K562 (cell line): ENCODE measurements around the gene METTL2B.
A peak's percentile ranks its signal among the peaks of the same experiment; 100 is the strongest.
"Not testable (repeated sequence)": the region's sequence is repeated elsewhere in the genome, so short reads cannot be mapped to it uniquely, and the experiment has no call there.

Experiments used
- CBX2 ChIP-seq: fragments of 200-600 bp; sonication (generic); IDR thresholded peaks from one replicate; pipeline ENCODE4 v1.6.1; 2012; ENCODE audit warnings: mild to moderate bottlenecking, low read length, inconsistent platforms; ENCODE audit not compliant: insufficient read depth, poor library complexity, severe bottlenecking
- FOXM1 ChIP-seq, 2 experiments: fragments of 450-650 bp in 1 of 2; sonication (generic) in 1 of 2; formaldehyde crosslinking in 1 of 2; IDR thresholded peaks; 2 replicates each; pipeline versions ENCODE4 v1.6.1 to v1.9.0; 2017 to 2022; ENCODE audit warnings: low read depth in 2 of 2, mild to moderate bottlenecking in 2 of 2, missing genetic modification reagents in 1 of 2, moderate library complexity in 1 of 2
- NFIC ChIP-seq: fragments of 450-650 bp; IDR thresholded peaks from 2 replicates; pipeline ENCODE4 v1.6.1; 2017; ENCODE audit warnings: mild to moderate bottlenecking, inconsistent platforms
- YY1 ChIP-seq, 3 experiments: IDR thresholded peaks; 2 replicates each; pipeline ENCODE4 v1.6.1; 2011; ENCODE audit warnings: low read length in 2 of 3, mild to moderate bottlenecking in 2 of 3, moderate library complexity in 2 of 3, borderline replicate concordance in 1 of 3, control low read depth in 1 of 3, low read depth in 1 of 3; ENCODE audit not compliant: insufficient read depth in 3 of 3, insufficient replicate concordance in 2 of 3, control insufficient read depth in 1 of 3, insufficient read length in 1 of 3; ENCODE audit errors: extremely low read depth in 1 of 3
- ZNF224 ChIP-seq: sonication (generic); formaldehyde crosslinking; IDR thresholded peaks from 2 replicates; pipeline ENCODE4 v1.8.0; 2022; ENCODE audit warnings: mild to moderate bottlenecking, missing genetic modification reagents
- TF ChIP-seq, protein P1 (sequence below): sonication (generic); formaldehyde crosslinking; IDR thresholded peaks from 2 replicates; pipeline ENCODE4 v1.8.1; 2022; ENCODE audit warnings: missing genetic modification reagents

DNA sequence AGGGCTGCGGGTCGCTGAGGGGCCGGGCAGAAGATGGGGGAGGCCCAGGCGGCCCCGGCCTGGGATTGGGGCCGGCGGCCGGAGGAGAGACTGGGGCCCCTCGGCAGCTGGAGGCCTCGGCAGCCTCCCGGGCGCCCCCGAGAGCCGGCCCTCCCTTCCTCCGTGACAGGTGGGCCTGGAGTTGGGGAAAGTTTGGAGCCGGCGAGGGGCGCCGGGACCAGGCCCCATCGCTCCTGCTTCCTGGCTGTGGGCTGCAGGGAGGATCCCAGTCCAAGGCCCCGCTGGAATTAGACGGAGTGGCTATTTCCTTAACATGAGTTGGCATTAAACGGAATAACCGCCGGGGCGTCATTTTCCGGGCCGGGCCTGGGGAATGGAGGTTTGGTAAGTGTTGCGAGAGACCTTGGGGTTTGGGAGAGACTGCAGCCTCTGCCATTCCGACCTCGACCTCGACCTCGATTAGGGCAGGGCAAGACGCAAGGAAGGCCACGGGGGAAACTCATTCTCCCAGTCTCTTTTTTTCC lies 55.5 kb downstream of the METTL2B start:
- TF ChIP-seq FOXM1 (IDR thresholded peaks at IDR 0.05; ENCODE audit: low read depth); FOXM1 (CRISPR knock-in tag; IDR thresholded peaks at IDR 0.05; ENCODE audit: low read depth); NFIC; CBX2; ZNF224: not testable (repeated sequence)
- TF ChIP-seq, protein P1, sequence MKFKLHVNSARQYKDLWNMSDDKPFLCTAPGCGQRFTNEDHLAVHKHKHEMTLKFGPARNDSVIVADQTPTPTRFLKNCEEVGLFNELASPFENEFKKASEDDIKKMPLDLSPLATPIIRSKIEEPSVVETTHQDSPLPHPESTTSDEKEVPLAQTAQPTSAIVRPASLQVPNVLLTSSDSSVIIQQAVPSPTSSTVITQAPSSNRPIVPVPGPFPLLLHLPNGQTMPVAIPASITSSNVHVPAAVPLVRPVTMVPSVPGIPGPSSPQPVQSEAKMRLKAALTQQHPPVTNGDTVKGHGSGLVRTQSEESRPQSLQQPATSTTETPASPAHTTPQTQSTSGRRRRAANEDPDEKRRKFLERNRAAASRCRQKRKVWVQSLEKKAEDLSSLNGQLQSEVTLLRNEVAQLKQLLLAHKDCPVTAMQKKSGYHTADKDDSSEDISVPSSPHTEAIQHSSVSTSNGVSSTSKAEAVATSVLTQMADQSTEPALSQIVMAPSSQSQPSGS (CRISPR knock-in tag), result not testable (repeated sequence)
- TF ChIP-seq YY1 (IDR thresholded peaks at IDR 0.05; ENCODE audit: borderline replicate concordance in 1 of 3, control insufficient read depth in 1 of 3, extremely low read depth in 1 of 3, insufficient read depth in 3 of 3, insufficient read length in 1 of 3, insufficient replicate concordance in 2 of 3, low read depth in 1 of 3, low read length in 2 of 3), result peak in 1 of 3 experiments; percentile 74
